ENCODE data around the gene CCDC171. TPM values are rescaled to one million over a fixed set of nuclear protein-coding genes. Genes with fewer than 3 reads are reported as not detected.

Gene CCDC171
- total RNA-seq, 3 donors from 2014 or later (not counting 1 experiment from before 2014, with no cell fraction given), result 1.5 to 2.6 (median 2.2) TPM

DNA sequence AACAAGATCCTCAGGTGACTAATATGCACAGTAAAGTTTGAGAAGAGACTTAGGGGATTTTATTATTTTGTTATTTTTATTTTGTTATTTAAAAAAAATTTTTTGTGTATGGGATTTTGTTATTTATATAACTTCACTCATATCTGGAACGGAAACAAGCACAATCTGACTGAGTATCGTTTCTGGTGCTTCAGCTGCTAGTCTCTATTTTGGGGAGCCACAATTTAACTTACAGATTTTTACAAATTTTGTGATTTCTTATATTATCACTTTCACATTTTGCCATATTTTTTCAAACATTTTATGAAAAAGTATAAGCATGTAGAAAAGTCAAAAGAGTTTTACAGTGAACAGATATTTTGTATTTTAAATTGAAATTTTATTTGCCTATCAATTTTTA lies 208.7 kb downstream of the CCDC171 start:
- H3K9me3 Mint-ChIP-seq, result peaks cover 0 to 5% of the 10 kb centered on the region in 2 donors
- no peak overlapping the region for H3K4me3 Mint-ChIP-seq
- WGBS (ENCODE audit: insufficient coverage), result 87% methylated on average over 2 of the region's 2 CpGs
- DNase-seq, result no peak
- no peaks in the 10 kb centered on the region for H3K4me1 Mint-ChIP-seq
- Histone ChIP-seq H3K36me3 (ENCODE audit: control insufficient read depth, insufficient read depth, low read length) (no peaks in the 10 kb centered on the region), H3K9me3 (ENCODE audit: control insufficient read depth, insufficient read depth, low read length) (no peaks in the 10 kb centered on the region), H3K4me3 (ENCODE audit: low read length) (no peak overlapping the region), H3K27me3 (ENCODE audit: control insufficient read depth, insufficient read depth, low read length) (no peaks in the 10 kb centered on the region), H3K27ac (ENCODE audit: low read length) (no peak overlapping the region), H3K4me1 (ENCODE audit: control insufficient read depth, insufficient read depth, low read length) (no peaks in the 10 kb centered on the region)
- H3K27me3 Mint-ChIP-seq (ENCODE audit: low read depth in 2 of 2), result no peaks in the 10 kb centered on the region
- no peak overlapping the region for H3K27ac Mint-ChIP-seq
- no peak for ATAC-seq
- intact Hi-C loops (cut with micrococcal nuclease), result no loop called here
- no peak for TF ChIP-seq CTCF (IDR thresholded peaks at IDR 0.05)
- no peaks in the 10 kb centered on the region for H3K36me3 Mint-ChIP-seq

DNA sequence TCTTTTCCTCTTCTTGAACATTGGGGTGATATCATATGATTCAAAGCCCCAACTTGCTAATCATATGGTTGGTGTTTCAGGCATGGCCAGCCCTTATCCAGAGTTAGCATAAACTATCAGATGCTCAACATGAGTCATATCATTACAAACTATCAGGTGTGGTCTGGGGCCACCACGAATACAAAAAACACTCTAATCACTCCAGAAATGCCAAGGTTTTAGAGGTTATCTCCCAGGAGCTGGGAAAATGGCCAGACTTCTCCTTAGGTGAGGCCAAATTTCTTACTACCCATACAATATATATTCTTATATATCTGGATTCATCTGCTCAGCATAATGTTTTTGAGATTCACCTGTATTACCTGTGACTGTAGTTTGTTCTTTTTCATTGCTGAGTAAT lies 210.5 kb downstream of the CCDC171 start:
- no peak for TF ChIP-seq CTCF (IDR thresholded peaks at IDR 0.05)
- Histone ChIP-seq H3K27me3 (ENCODE audit: control insufficient read depth, insufficient read depth, low read length) (no peaks in the 10 kb centered on the region), H3K27ac (ENCODE audit: low read length) (no peak overlapping the region), H3K4me1 (ENCODE audit: control insufficient read depth, insufficient read depth, low read length) (no peaks in the 10 kb centered on the region), H3K9me3 (ENCODE audit: control insufficient read depth, insufficient read depth, low read length) (no peaks in the 10 kb centered on the region), H3K4me3 (ENCODE audit: low read length) (no peak overlapping the region), H3K36me3 (ENCODE audit: control insufficient read depth, insufficient read depth, low read length) (no peaks in the 10 kb centered on the region)
- Mint-ChIP-seq H3K4me1 (no peaks in the 10 kb centered on the region), H3K36me3 (no peaks in the 10 kb centered on the region), H3K27ac (no peak overlapping the region), H3K9me3 (peaks cover 0 to 2% of the 10 kb centered on the region in 2 donors), H3K4me3 (no peak overlapping the region), H3K27me3 (ENCODE audit: low read depth in 2 of 2) (no peaks in the 10 kb centered on the region)
- WGBS (ENCODE audit: insufficient coverage), result 91% methylated on average over 1 of the region's 1 CpG
- intact Hi-C loops (cut with micrococcal nuclease), result no loop called here
- ATAC-seq (no peak), DNase-seq (no peak)

DNA sequence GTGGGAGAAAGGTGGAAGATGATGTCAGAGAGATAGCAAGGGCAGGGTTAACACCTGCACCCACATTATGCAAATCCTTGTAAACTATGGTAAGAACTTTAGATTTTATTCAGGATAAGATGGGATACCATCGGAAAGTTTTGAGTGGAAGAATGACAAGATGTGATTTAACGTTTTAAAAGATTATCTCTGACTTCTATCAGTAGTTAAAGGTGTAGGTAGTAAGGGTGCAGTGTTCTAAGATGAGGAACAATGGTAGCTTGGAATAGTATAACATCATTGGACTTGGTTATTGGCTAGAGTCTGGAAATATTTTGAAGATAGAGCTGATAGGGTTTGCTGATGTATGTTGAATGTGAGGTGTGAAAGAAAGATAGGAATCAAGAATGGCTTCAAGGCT lies 211.3 kb downstream of the CCDC171 start:
- Mint-ChIP-seq H3K4me3 (no peak overlapping the region), H3K9me3 (peaks cover 0 to 2% of the 10 kb centered on the region in 2 donors), H3K36me3 (no peaks in the 10 kb centered on the region), H3K27me3 (ENCODE audit: low read depth in 2 of 2) (no peaks in the 10 kb centered on the region), H3K4me1 (no peaks in the 10 kb centered on the region), H3K27ac (no peak overlapping the region)
- H3K36me3 ChIP-seq (ENCODE audit: control insufficient read depth, insufficient read depth, low read length), result no peaks in the 10 kb centered on the region
- H3K4me1 ChIP-seq (ENCODE audit: control insufficient read depth, insufficient read depth, low read length), result no peaks in the 10 kb centered on the region
- H3K9me3 ChIP-seq (ENCODE audit: control insufficient read depth, insufficient read depth, low read length), result no peaks in the 10 kb centered on the region
- ATAC-seq, result no peak
- DNase-seq, result no peak
- H3K27me3 ChIP-seq (ENCODE audit: control insufficient read depth, insufficient read depth, low read length), result no peaks in the 10 kb centered on the region
- WGBS (ENCODE audit: insufficient coverage), result 98% methylated on average over 2 of the region's 2 CpGs
- no peak overlapping the region for H3K27ac ChIP-seq (ENCODE audit: low read length)
- intact Hi-C loops (cut with micrococcal nuclease), result no loop called here
- H3K4me3 ChIP-seq (ENCODE audit: low read length), result no peak overlapping the region
- TF ChIP-seq CTCF (IDR thresholded peaks at IDR 0.05), result no peak

GRCh38 chr9:15769547-15769946 lies 216.7 kb downstream of the CCDC171 start:
- Mint-ChIP-seq H3K9me3 (peaks cover 0 to 2% of the 10 kb centered on the region in 2 donors), H3K27me3 (ENCODE audit: low read depth in 2 of 2) (no peaks in the 10 kb centered on the region), H3K36me3 (no peaks in the 10 kb centered on the region), H3K4me1 (no peaks in the 10 kb centered on the region), H3K4me3 (no peak overlapping the region), H3K27ac (no peak overlapping the region)
- H3K27ac ChIP-seq (ENCODE audit: low read length), result no peak overlapping the region
- H3K36me3 ChIP-seq (ENCODE audit: control insufficient read depth, insufficient read depth, low read length), result no peaks in the 10 kb centered on the region
- DNase-seq (no peak), ATAC-seq (no peak)
- H3K27me3 ChIP-seq (ENCODE audit: control insufficient read depth, insufficient read depth, low read length), result no peaks in the 10 kb centered on the region
- intact Hi-C loops (cut with micrococcal nuclease), result no loop called here
- no peak for TF ChIP-seq CTCF (IDR thresholded peaks at IDR 0.05)
- no peaks in the 10 kb centered on the region for H3K4me1 ChIP-seq (ENCODE audit: control insufficient read depth, insufficient read depth, low read length)
- no peaks in the 10 kb centered on the region for H3K9me3 ChIP-seq (ENCODE audit: control insufficient read depth, insufficient read depth, low read length)
- 93% methylated on average over 4 of the region's 5 CpGs for WGBS (ENCODE audit: insufficient coverage)
- H3K4me3 ChIP-seq (ENCODE audit: low read length), result no peak overlapping the region
